Fibroblast of lung (primary cell): ENCODE results near the gene RBM33. TPM values are rescaled to one million over a fixed set of nuclear protein-coding genes. Genes with fewer than 3 reads are reported as not detected.

ENCODE experiments used
- DNase-seq, 2 donors: peaks; one replicate each; pipeline versions ENCODE4 v3.0.0 to v3.0.0-alpha.2; 2010; ENCODE audit warnings: low read depth in 2 of 2
- H2AFZ ChIP-seq: 2 replicates; pipeline ENCODE4 v1.5.1; 2012; ENCODE audit warnings: low read length, control low read depth, inconsistent platforms
- H3K27ac ChIP-seq: 2 replicates; pipeline ENCODE4 v1.5.1; 2011; ENCODE audit warnings: low read length, control low read depth; ENCODE audit not compliant: insufficient read depth
- H3K27me3 ChIP-seq: 2 replicates; pipeline ENCODE4 v1.5.1; 2011; ENCODE audit warnings: mild to moderate bottlenecking, low read length; ENCODE audit not compliant: control insufficient read depth, insufficient read depth
- H3K36me3 ChIP-seq: 2 replicates; pipeline ENCODE4 v1.5.1; 2011; ENCODE audit warnings: low read length; ENCODE audit not compliant: control insufficient read depth, insufficient read depth
- H3K4me1 ChIP-seq: 2 replicates; pipeline ENCODE4 v1.5.1; 2011; ENCODE audit warnings: low read length; ENCODE audit not compliant: control insufficient read depth, insufficient read depth; ENCODE audit errors: extremely low read depth
- H3K4me2 ChIP-seq: 2 replicates; pipeline ENCODE4 v1.5.1; 2011; ENCODE audit warnings: low read length, control low read depth; ENCODE audit not compliant: insufficient read depth; ENCODE audit errors: extremely low read depth
- H3K4me3 ChIP-seq, 4 experiments: fragments of 200-600 bp in 1 of 4; sonication (generic) in 1 of 4; replicated peaks in 1 of 4; 2 replicates each; pipeline ENCODE4 v1.5.1; 2011 to 2016; ENCODE audit warnings: low read length in 4 of 4, low read depth in 3 of 4, mild to moderate bottlenecking in 3 of 4, control low read depth in 2 of 4, inconsistent platforms in 1 of 4, mixed read lengths in 1 of 4; ENCODE audit not compliant: insufficient read depth in 1 of 4; ENCODE audit errors: control extremely low read depth in 1 of 4
- H3K79me2 ChIP-seq: 2 replicates; pipeline ENCODE4 v1.5.1; 2012; ENCODE audit warnings: mild to moderate bottlenecking, low read length, inconsistent platforms; ENCODE audit not compliant: control insufficient read depth, insufficient read depth
- H3K9ac ChIP-seq: 2 replicates; pipeline ENCODE4 v1.5.1; 2011; ENCODE audit warnings: mild to moderate bottlenecking, low read length, control low read depth; ENCODE audit not compliant: insufficient read depth
- H3K9me3 ChIP-seq: 2 replicates; pipeline ENCODE4 v1.5.1; 2012; ENCODE audit warnings: low read depth, low read length; ENCODE audit not compliant: control insufficient read depth, insufficient read depth
- H4K20me1 ChIP-seq: 2 replicates; pipeline ENCODE4 v1.5.1; 2011; ENCODE audit warnings: low read length; ENCODE audit not compliant: control insufficient read depth, insufficient read depth; ENCODE audit errors: extremely low read depth
- CTCF ChIP-seq, 2 donors: IDR thresholded peaks in 1 of 2; conservative IDR thresholded peaks in 1 of 2; 1 replicate in 1 of 2; 2 replicates in 1 of 2; pipeline ENCODE4 v1.5.1; 2011 to 2012; ENCODE audit warnings: low read length in 2 of 2, control low read depth in 1 of 2, inconsistent platforms in 1 of 2, low read depth in 1 of 2, mild to moderate bottlenecking in 1 of 2
- EZH2 ChIP-seq: IDR thresholded peaks from 2 replicates; pipeline ENCODE4 v1.5.1; 2012; ENCODE audit warnings: low read length, control low read depth, mild to moderate bottlenecking; ENCODE audit errors: missing control alignments
- polyA plus RNA-seq, 2 donors: library from polyadenylated mRNA; depleted of rRNA in 1 of 2; stranded (reverse) in 1 of 2; unstranded in 1 of 2; fragments of >200 nt; gene quantifications; 2 replicates each; pipeline ENCODE4 v1.2.1, GENCODE V29; 2011 to 2012; ENCODE audit warnings: missing spikeins in 1 of 2
- total RNA-seq: library from RNA; depleted of rRNA; stranded (reverse); fragments of >200 nt; gene quantifications from 2 replicates; pipeline ENCODE4 v1.2.1, GENCODE V29; 2014

Gene RBM33
- total and polyA plus RNA-seq, 2 donors (not counting 1 experiment from before 2014, with no cell fraction given), result 6.9 to 33.2 TPM

- no peak for DNase-seq
- peaks cover 3% of the 10 kb centered on the region for H3K4me1 ChIP-seq
- TF ChIP-seq EZH2, result no peak
- TF ChIP-seq CTCF (conservative IDR thresholded peaks at IDR 0.05 in 1 of 2, IDR thresholded peaks at IDR 0.05 in 1 of 2; ENCODE audit: low read depth in 1 of 2, low read length in 2 of 2), result no peak
- H4K20me1 ChIP-seq, result no peaks in the 10 kb centered on the region
- H3K4me2 ChIP-seq, result no peak overlapping the region
- H3K27me3 ChIP-seq, result peaks cover 28% of the 10 kb centered on the region
- H2AFZ ChIP-seq, result no peak overlapping the region
- no peaks in the 10 kb centered on the region for H3K9me3 ChIP-seq
- no peaks in the 10 kb centered on the region for H3K36me3 ChIP-seq
- no peaks in the 10 kb centered on the region for H3K79me2 ChIP-seq
- no peak overlapping the region for H3K9ac ChIP-seq
- H3K4me3 ChIP-seq, result no peak overlapping the region
- no peak overlapping the region for H3K27ac ChIP-seq
These were observed 156.3 kb downstream of the RBM33 start for GRCh38 chr7:155800741-155801267.

GRCh38 chr7:155802291-155802690 is 157.8 kb downstream of the RBM33 start:
- Histone ChIP-seq H3K9me3 (no peaks in the 10 kb centered on the region), H3K4me2 (no peak overlapping the region), H3K4me3 (no peak overlapping the region), H3K36me3 (no peaks in the 10 kb centered on the region), H3K27me3 (peaks cover 28% of the 10 kb centered on the region), H3K9ac (no peak overlapping the region), H3K4me1 (peaks cover 3% of the 10 kb centered on the region), H3K79me2 (no peaks in the 10 kb centered on the region), H4K20me1 (no peaks in the 10 kb centered on the region), H3K27ac (no peak overlapping the region), H2AFZ (no peak overlapping the region)
- TF ChIP-seq CTCF (conservative IDR thresholded peaks at IDR 0.05 in 1 of 2, IDR thresholded peaks at IDR 0.05 in 1 of 2; ENCODE audit: low read depth in 1 of 2, low read length in 2 of 2) (no peak), EZH2 (no peak)
- DNase-seq, result no peak

DNA sequence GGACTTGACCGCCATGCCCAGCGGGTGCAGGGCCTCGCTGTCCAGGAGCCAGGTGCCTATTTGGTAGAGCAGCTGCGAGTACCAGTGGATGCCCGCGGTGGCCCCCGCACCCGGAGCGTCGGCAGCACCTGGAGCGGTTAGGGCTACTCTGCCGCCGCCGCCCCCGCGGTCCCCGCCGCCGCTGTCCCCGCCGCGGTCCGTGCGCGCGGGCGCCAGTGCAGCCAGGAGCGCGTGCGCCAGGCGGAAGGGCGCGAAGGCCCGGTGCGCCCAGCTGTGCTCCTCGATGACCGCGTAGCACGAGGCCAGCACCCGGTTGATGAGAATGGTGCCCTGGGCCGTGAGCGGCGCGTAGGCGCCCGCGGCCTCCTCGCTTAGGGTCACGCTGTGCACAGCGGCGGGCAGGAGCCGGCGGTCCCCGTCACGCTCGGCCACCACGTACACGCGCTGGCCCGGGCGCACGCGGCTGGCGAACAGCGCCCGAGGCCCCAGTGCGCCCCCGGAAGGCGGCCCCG is 158.5 kb downstream of the RBM33 start:
- peak; percentile 71 for TF ChIP-seq EZH2
- TF ChIP-seq CTCF (conservative IDR thresholded peaks at IDR 0.05 in 1 of 2, IDR thresholded peaks at IDR 0.05 in 1 of 2; ENCODE audit: low read depth in 1 of 2, low read length in 2 of 2), result no peak
- H3K4me2 ChIP-seq, result no peak overlapping the region
- H3K27me3 ChIP-seq, result peaks cover 33% of the 10 kb centered on the region
- H3K9me3 ChIP-seq, result no peaks in the 10 kb centered on the region
- peaks cover 3% of the 10 kb centered on the region for H3K4me1 ChIP-seq
- no peak for DNase-seq
- no peaks in the 10 kb centered on the region for H4K20me1 ChIP-seq
- H2AFZ ChIP-seq, result no peak overlapping the region
- no peaks in the 10 kb centered on the region for H3K36me3 ChIP-seq
- no peaks in the 10 kb centered on the region for H3K79me2 ChIP-seq
- no peak overlapping the region for H3K9ac ChIP-seq
- no peak overlapping the region for H3K27ac ChIP-seq
- no peak overlapping the region for H3K4me3 ChIP-seq
